NCI-H1105 (cell line): Measurements from ENCODE around the gene ANO8.
A peak's percentile ranks its signal among the peaks of the same experiment; 100 is the strongest.
"Not testable (repeated sequence)": the region's sequence is repeated elsewhere in the genome, so short reads cannot be mapped to it uniquely, and the experiment has no call there.

Experiments used
- DNase-seq: peaks from one replicate; lab custom pipeline; 2025; lab: John Stamatoyannopoulos, UW

Gene ANO8

GRCh38 chr19:17285415-17286135 lies 49.1 kb downstream of the ANO8 start:
- no peak for DNase-seq

GRCh38 chr19:17283504-17283996 lies 51.1 kb downstream of the ANO8 start:
- DNase-seq: no peak

GRCh38 chr19:17282488-17283125 lies 52.0 kb downstream of the ANO8 start:
- peak; percentile 83 for DNase-seq

GRCh38 chr19:17281391-17282304 lies 53.0 kb downstream of the ANO8 start, which contains the start of gene ANKLE1:
ANKLE1 (plus strand) TSS chr19:17281901; CDS start chr19:17281921, 20 bp downstream.
- DNase-seq: no peak

- no peak for DNase-seq
Observed at GRCh38 chr19:17279436-17279835, 55.2 kb downstream of the ANO8 start.

- DNase-seq: no peak
Observed at GRCh38 chr19:17275441-17276175, 59.0 kb downstream of the ANO8 start.

GRCh38 chr19:17274892-17275291 lies 59.8 kb downstream of the ANO8 start:
- not testable (repeated sequence) for DNase-seq
